Measurements from ENCODE around the gene ZBTB24. TPM values are rescaled to one million over a fixed set of nuclear protein-coding genes. Genes with fewer than 3 reads are reported as not detected.

Gene ZBTB24
- polyA plus RNA-seq, 10 donors, result 4.0 to 7.4 (median 5.7) TPM

- no peak for DNase-seq
Observed at GRCh38 chr6:109453156-109453555, 29.9 kb downstream of the ZBTB24 start.

DNA sequence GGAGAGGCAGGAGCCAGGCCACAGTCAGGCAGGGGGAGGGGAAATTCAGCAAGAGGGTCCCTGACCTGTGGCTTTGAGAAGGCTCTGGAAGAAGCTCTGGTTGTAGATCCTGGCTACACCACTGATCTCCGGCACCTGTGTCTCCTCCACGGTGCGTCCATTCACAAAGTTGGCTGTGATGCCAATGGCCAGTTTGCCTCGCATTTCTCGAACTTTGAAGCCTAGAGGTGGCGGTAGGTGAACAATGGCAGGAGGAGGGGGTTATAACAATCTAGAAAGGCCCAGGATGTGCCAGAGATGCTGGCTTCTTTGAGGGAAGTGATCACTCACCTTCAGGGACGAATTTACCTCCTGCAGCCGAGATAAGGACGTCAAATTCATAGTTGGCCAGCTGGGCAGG lies 30.8 kb downstream of the ZBTB24 start:
- DNase-seq, result no peak

- no peak for DNase-seq
Observed at GRCh38 chr6:109451376-109451775, 31.6 kb downstream of the ZBTB24 start.

GRCh38 chr6:109450801-109451200 lies 32.2 kb downstream of the ZBTB24 start:
- no peak for DNase-seq

- DNase-seq, result no peak
Observed at GRCh38 chr6:109449795-109450673, 33.0 kb downstream of the ZBTB24 start.

- DNase-seq, result no peak
Observed at GRCh38 chr6:109449064-109449794, 33.8 kb downstream of the ZBTB24 start.

GRCh38 chr6:109448615-109449014 lies 34.4 kb downstream of the ZBTB24 start:
- DNase-seq, result no peak

DNA sequence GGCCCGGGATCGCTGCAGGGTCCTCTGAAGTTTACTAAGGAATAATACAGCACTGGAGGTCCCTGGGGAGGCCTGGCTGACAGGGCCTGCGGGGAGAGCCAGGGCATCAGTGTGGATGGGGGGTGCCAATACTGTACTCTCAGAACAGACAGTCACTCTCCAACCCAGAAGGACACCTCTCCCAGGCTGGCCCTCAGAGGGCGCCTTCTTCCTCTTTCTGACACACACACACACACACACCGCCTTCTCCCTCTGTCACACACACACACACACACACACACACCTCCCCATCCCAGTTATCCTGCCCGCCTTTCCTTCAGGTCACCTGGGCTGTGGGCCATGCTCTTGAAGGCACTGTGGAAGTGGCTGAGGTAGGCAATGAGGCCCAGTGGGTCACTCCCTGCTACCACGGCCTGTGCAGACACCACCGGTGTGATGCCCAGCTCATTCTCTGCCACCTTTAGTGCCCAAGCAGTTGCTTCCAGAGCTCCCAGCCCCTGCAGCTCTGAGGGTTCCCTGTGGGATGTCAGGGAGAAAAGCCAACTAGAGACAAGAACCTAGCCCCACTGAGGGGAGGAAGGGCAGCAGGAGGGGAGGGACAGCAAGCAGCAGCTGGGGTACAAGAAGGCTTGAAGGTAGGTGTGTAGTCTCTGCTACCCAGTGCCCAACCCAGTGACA lies 35.0 kb downstream of the ZBTB24 start:
- no peak for DNase-seq

DNA sequence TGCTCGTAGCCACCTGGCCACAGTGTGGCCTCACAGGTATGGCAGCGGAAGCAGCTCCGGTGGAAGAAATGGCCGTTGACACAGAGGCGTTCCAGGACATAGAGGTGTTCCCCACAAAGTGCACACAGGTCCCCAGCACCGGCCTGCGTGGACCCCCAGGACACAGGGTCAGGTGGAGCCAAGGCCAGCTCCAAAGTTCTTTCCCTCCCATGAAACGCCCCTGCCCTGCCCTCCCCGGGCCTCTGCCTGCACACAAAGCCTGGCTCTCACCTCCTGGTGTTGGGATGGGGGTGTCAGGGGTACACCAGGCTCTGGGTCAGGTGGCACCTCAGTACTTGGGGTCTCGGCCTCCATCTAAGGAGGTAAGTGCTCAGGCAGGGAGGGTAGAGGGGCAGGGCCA lies 35.9 kb downstream of the ZBTB24 start:
- no peak for DNase-seq

DNA sequence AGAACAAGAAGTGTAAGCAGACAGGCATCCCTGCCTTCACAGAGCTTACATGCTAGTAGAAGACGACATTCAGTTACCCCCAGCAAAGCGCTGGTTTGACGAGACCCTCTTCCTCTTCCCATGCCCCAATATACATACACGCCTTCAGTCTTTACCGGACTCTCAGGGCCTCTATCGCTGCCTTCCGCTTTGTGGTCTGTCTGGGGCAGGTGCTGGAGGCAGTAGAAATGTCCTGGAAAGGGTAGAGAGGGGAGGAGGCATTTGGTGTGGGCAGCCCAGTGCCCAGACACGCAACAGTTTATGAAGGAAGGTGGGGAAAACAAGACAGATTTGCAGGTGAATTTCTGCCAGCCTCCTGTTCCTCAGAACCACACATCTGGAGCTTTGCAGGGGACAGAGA lies 36.5 kb downstream of the ZBTB24 start:
- no peak for DNase-seq

GRCh38 chr6:109446072-109446471 lies 36.9 kb downstream of the ZBTB24 start:
- no peak for DNase-seq

DNA sequence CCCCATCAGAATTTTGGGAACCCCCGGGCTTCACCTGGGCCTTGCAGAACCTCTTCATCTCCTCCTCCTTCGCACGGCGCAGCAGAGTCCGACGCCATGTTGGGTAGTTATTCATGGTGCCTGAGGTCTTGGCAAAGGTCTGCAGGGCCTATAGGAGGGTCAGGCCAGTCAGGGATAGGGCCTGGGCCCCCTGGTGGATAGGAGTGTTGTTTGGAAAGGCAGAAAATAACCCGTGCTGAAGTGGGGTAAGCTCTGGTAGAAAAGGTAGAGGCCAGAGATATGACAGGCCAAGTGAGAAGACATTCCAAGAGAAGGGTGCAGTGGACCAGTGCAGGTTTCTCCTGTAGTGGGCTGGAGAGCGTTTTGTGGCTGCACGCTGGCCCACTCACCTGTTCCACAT lies 37.6 kb downstream of the ZBTB24 start:
- no peak for DNase-seq

DNA sequence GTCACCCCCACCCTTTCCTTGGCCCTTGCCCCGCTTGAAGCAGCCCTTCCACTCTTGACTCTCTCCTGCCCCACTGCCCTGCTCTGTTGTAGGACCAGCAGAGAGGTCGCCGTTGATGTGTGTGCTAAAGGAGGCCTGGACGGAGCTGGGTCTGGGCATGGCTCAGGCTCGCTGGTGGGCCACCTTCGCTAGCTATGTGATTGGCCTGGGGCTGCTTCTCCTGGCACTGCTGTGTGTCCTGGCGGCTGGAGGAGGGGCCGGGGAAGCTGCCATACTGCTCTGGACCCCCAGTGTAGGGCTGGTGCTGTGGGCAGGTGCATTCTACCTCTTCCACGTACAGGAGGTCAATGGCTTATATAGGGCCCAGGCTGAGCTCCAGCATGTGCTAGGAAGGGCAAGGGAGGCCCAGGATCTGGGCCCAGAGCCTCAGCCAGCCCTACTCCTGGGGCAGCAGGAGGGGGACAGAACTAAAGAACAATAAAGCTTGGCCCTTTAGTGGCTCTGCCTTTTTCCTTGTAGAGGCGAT lies 39.5 kb downstream of the ZBTB24 start:
- DNase-seq, result no peak

DNA sequence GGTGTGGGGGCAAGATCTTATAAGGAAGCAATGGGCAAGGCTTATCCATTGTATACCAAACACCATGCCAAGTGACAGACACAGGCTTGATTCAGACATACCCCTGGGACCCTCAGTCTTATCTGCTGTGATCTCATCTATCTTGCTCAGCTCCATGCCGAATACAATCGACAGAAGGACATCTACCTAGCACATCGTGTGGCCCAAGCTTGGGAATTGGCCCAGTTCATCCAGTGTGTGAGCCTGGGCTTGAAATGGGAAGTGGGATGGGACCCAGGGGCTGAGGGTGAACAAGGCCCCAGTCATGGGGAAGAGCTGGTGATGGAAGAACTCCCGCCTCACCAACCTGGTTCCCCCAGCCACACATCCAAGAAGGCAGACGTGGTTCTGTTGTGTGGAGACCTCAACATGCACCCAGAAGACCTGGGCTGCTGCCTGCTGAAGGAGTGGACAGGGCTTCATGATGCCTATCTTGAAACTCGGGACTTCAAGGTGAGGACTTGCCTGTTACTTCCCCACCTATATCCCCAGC lies 40.6 kb downstream of the ZBTB24 start:
- no peak for DNase-seq

DNA sequence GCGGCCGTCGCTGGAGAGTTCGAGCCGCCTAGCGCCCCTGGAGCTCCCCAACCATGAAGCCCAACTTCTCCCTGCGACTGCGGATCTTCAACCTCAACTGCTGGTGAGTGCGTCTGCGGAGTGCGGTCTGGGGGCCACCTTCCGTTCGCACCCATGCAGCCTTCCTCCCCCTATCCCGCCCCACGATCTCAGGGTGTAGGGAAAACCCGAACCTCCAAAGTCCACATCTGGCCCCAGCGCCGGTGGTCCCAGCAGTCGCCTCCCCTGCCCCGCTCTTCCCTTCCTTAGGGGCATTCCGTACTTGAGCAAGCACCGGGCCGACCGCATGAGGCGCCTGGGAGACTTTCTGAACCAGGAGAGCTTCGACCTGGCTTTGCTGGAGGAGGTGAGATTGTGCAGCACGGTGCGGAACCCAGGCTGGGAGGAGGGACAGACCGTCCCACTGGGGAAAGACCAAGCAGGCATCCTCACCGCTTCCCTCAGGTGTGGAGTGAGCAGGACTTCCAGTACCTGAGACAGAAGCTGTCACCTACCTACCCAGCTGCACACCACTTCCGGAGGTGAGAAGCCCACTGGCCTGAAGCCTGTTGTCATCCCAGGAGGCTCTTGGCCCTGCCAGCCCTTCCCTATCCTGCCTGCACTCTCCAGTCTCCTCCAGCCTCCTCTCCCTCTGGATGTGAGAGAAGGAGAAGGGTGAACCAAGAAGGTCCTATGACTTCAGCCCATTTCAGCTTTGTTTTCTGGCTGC lies 41.8 kb downstream of the ZBTB24 start:
- DNase-seq, result peak; percentile 19 to 84 (median 60)

- DNase-seq, result peak; percentile 93 to 97 (median 97)
Observed at GRCh38 chr6:109440331-109441068, 42.5 kb downstream of the ZBTB24 start, which contains the start of the genes PPIL6 and SMPD2. Gene PPIL6 (minus strand): TSS chr6:109440628. CDS start chr6:109440590, 38 bp downstream. Gene SMPD2 (plus strand): TSS chr6:109440724. CDS start chr6:109441122, 398 bp downstream.

DNA sequence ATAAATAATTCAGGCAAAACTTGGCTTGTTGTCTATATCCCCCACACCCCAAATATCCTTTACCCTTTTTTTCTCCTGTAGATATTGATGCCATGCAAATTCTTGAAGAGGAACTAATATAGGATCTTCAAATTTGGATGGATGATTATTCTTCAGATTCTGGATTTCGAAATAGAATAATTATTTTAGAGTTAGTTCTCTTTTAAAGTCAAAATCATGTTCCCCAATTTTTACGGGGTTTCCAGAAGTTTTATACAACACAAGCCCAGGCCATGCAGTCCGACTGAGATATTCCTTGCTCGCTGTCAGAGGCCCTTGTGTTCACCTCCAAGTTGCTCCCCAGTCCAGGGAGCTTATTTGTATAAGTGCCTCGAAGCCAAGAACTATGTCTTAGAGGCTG lies 47.0 kb downstream of the ZBTB24 start:
- DNase-seq, result no peak

- DNase-seq, result no peak
Observed at GRCh38 chr6:109434456-109434855, 48.6 kb downstream of the ZBTB24 start.

GRCh38 chr6:109429496-109429895 lies 53.5 kb downstream of the ZBTB24 start:
- no peak for DNase-seq

- peak; percentile 51 to 91 (median 81) for DNase-seq
Observed at GRCh38 chr6:109428889-109429477, 54.0 kb downstream of the ZBTB24 start.
